Right atrium auricular region (tissue), 2 donors: ENCODE results near the gene SPRED2. TPM values are rescaled to one million over a fixed set of nuclear protein-coding genes. Genes with fewer than 3 reads are reported as not detected.

Source experiments
- DNase-seq: peaks from one replicate; pipeline ENCODE4 v3.0.0-alpha.2; 2019; ENCODE audit warnings: low spot score
- H3K27ac ChIP-seq, 2 donors: fragments of 200-600 bp; sonication (generic); 1 replicate in 1 of 2; 2 replicates in 1 of 2; pipeline ENCODE4 v1.5.1; 2016 to 2019
- H3K27me3 ChIP-seq, 2 donors: fragments of 200-600 bp; sonication (generic); one replicate each; pipeline versions ENCODE4 v1.5.1 to v1.6.0; 2017 to 2019
- H3K36me3 ChIP-seq: fragments of 200-600 bp; sonication (generic); one replicate; pipeline ENCODE4 v1.5.1; 2016
- H3K4me1 ChIP-seq, 2 donors: fragments of 200-600 bp; sonication (generic); one replicate each; pipeline versions ENCODE4 v1.5.1 to v1.6.0; 2017 to 2019
- H3K4me3 ChIP-seq, 2 donors: fragments of 200-600 bp; sonication (generic); 1 replicate in 1 of 2; 2 replicates in 1 of 2; pipeline ENCODE4 v1.5.1; 2017 to 2019; ENCODE audit warnings: mild to moderate bottlenecking in 1 of 2, moderate library complexity in 1 of 2
- H3K9me3 ChIP-seq, 2 donors: fragments of 200-600 bp; sonication (generic); one replicate each; pipeline ENCODE4 v1.5.1; 2019
- CTCF ChIP-seq, 2 donors: fragments of 200-600 bp; sonication (generic); IDR thresholded peaks; one replicate each; pipeline ENCODE4 v1.5.1; 2019; ENCODE audit warnings: antibody characterized with exemption in 2 of 2
- total RNA-seq, 2 donors: library from RNA; depleted of rRNA; stranded (reverse); fragments of >200 nt; gene quantifications; one replicate each; pipeline ENCODE4 v1.1.0, GENCODE V29; 2016

SPRED2 gene
- total RNA-seq, 2 donors from 2014 or later: 14.7 to 17.3 TPM

GRCh38 chr2:65476778-65477177, 44.4 kb upstream of the SPRED2 start:
- H3K4me3 ChIP-seq: no peak overlapping the region
- no peak overlapping the region for H3K27ac ChIP-seq
- H3K9me3 ChIP-seq: no peaks in the 10 kb centered on the region
- DNase-seq: no peak
- H3K36me3 ChIP-seq: no peaks in the 10 kb centered on the region
- TF ChIP-seq CTCF (IDR thresholded peaks at IDR 0.05): no peak
- no peaks in the 10 kb centered on the region for H3K27me3 ChIP-seq
- no peaks in the 10 kb centered on the region for H3K4me1 ChIP-seq

GRCh38 chr2:65475000-65475399, 42.6 kb upstream of the SPRED2 start:
- no peaks in the 10 kb centered on the region for H3K27me3 ChIP-seq
- no peaks in the 10 kb centered on the region for H3K9me3 ChIP-seq
- H3K27ac ChIP-seq: no peak overlapping the region
- no peak for DNase-seq
- H3K4me3 ChIP-seq: no peak overlapping the region
- TF ChIP-seq CTCF (IDR thresholded peaks at IDR 0.05): no peak
- no peaks in the 10 kb centered on the region for H3K4me1 ChIP-seq
- no peaks in the 10 kb centered on the region for H3K36me3 ChIP-seq

GRCh38 chr2:65473045-65473444, 40.6 kb upstream of the SPRED2 start:
- Histone ChIP-seq H3K36me3 (no peaks in the 10 kb centered on the region), H3K27ac (no peak overlapping the region), H3K4me3 (no peak overlapping the region), H3K4me1 (no peaks in the 10 kb centered on the region), H3K9me3 (no peaks in the 10 kb centered on the region), H3K27me3 (no peaks in the 10 kb centered on the region)
- DNase-seq: no peak
- TF ChIP-seq CTCF (IDR thresholded peaks at IDR 0.05): no peak

- no peaks in the 10 kb centered on the region for H3K4me1 ChIP-seq
- H3K36me3 ChIP-seq: no peaks in the 10 kb centered on the region
- H3K9me3 ChIP-seq: no peaks in the 10 kb centered on the region
- no peak overlapping the region for H3K27ac ChIP-seq
- TF ChIP-seq CTCF (IDR thresholded peaks at IDR 0.05): no peak
- DNase-seq: no peak
- no peak overlapping the region for H3K4me3 ChIP-seq
- no peaks in the 10 kb centered on the region for H3K27me3 ChIP-seq
Measured at GRCh38 chr2:65471409-65471808, 39.0 kb upstream of the SPRED2 start.

- Histone ChIP-seq H3K27me3 (no peaks in the 10 kb centered on the region), H3K4me1 (peaks cover 0 to 10% of the 10 kb centered on the region in 2 donors), H3K4me3 (no peak overlapping the region), H3K9me3 (no peaks in the 10 kb centered on the region), H3K36me3 (no peaks in the 10 kb centered on the region), H3K27ac (no peak overlapping the region)
- no peak for DNase-seq
- TF ChIP-seq CTCF (IDR thresholded peaks at IDR 0.05): no peak
Measured at GRCh38 chr2:65466551-65466950, 34.2 kb upstream of the SPRED2 start.

GRCh38 chr2:65465857-65466256, 33.5 kb upstream of the SPRED2 start:
- no peaks in the 10 kb centered on the region for H3K36me3 ChIP-seq
- H3K4me1 ChIP-seq: peaks cover 0 to 10% of the 10 kb centered on the region in 2 donors
- no peak overlapping the region for H3K4me3 ChIP-seq
- no peaks in the 10 kb centered on the region for H3K27me3 ChIP-seq
- TF ChIP-seq CTCF (IDR thresholded peaks at IDR 0.05): no peak
- no peak for DNase-seq
- H3K9me3 ChIP-seq: no peaks in the 10 kb centered on the region
- H3K27ac ChIP-seq: no peak overlapping the region
